GM21529 (cell line): ENCODE results near the gene SUGT1.
A peak's percentile ranks its signal among the peaks of the same experiment; 100 is the strongest.

ENCODE experiments used
- ATAC-seq: cut with Tn5 transposase; IDR thresholded peaks from one replicate; pipeline ENCODE4 v1.9.1; 2021; ENCODE audit not compliant: unreplicated experiment

SUGT1 gene

GRCh38 chr13:52736891-52737290 is 84.3 kb downstream of the SUGT1 start:
- ATAC-seq, result no peak

- ATAC-seq, result no peak
Observed at GRCh38 chr13:52737451-52737850, 84.8 kb downstream of the SUGT1 start.

GRCh38 chr13:52737965-52738364 is 85.3 kb downstream of the SUGT1 start:
- ATAC-seq, result no peak

GRCh38 chr13:52738719-52739467 is 86.3 kb downstream of the SUGT1 start:
- peak; percentile 61 for ATAC-seq

GRCh38 chr13:52739468-52740071 is 86.9 kb downstream of the SUGT1 start, which contains the start of gene CNMD:
CNMD (minus strand) TSS chr13:52739820; CDS start chr13:52739701, 119 bp downstream.
- ATAC-seq, result no peak

- no peak for ATAC-seq
Observed at GRCh38 chr13:52743569-52743968, 90.9 kb downstream of the SUGT1 start.

GRCh38 chr13:52743988-52744387 is 91.4 kb downstream of the SUGT1 start:
- ATAC-seq, result no peak

GRCh38 chr13:52744842-52745375 is 92.3 kb downstream of the SUGT1 start:
- no peak for ATAC-seq

GRCh38 chr13:52746141-52746540 is 93.5 kb downstream of the SUGT1 start:
- no peak for ATAC-seq

GRCh38 chr13:52749419-52749818 is 96.8 kb downstream of the SUGT1 start:
- ATAC-seq, result no peak
